Upper lobe of left lung (tissue), 4 donors: Measurements from ENCODE around the gene APOL3.

Experiments
- EP300 ChIP-seq, 4 donors: sonication (generic); formaldehyde crosslinking; IDR thresholded peaks; one replicate each; pipeline ENCODE4 v1.5.1; 2017; ENCODE audit warnings: antibody characterized with exemption in 4 of 4, control low read depth in 2 of 4
- POLR2A ChIP-seq, 4 donors: fragments of 450-650 bp; IDR thresholded peaks; one replicate each; pipeline ENCODE4 v1.5.1; 2016 to 2017; ENCODE audit warnings: antibody characterized with exemption in 4 of 4, mild to moderate bottlenecking in 2 of 4
- TF ChIP-seq, protein P1 (sequence below), 6 experiments: fragments of 450-650 bp in 4 of 6; fragments of 200-600 bp in 2 of 6; sonication (generic) in 2 of 6; IDR thresholded peaks; one replicate each; pipeline ENCODE4 v1.5.1; 2016 to 2019; ENCODE audit warnings: antibody characterized with exemption in 6 of 6

DNA sequence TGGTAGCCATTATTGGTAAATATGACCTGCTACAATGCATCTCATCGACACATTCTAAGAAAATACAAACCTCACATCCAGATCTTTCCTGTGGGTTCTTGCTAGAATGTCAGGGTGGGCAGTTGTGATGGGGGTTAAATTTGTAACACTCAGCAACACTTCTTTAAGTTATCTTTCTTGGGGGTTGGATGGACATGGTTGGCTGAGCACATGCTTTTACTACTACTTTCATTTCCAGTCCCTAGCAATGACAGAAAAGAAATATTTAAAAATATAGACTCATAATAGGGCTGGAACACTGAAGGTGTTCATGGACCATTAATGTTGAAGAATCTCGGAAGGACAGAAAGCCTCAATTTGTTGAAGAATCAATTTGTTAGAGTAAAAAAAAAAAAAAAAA, 57.6 kb downstream of the APOL3 start:
- TF ChIP-seq POLR2A (IDR thresholded peaks at IDR 0.05): no peak
- no peak for TF ChIP-seq EP300 (IDR thresholded peaks at IDR 0.05)
- TF ChIP-seq, protein P1, sequence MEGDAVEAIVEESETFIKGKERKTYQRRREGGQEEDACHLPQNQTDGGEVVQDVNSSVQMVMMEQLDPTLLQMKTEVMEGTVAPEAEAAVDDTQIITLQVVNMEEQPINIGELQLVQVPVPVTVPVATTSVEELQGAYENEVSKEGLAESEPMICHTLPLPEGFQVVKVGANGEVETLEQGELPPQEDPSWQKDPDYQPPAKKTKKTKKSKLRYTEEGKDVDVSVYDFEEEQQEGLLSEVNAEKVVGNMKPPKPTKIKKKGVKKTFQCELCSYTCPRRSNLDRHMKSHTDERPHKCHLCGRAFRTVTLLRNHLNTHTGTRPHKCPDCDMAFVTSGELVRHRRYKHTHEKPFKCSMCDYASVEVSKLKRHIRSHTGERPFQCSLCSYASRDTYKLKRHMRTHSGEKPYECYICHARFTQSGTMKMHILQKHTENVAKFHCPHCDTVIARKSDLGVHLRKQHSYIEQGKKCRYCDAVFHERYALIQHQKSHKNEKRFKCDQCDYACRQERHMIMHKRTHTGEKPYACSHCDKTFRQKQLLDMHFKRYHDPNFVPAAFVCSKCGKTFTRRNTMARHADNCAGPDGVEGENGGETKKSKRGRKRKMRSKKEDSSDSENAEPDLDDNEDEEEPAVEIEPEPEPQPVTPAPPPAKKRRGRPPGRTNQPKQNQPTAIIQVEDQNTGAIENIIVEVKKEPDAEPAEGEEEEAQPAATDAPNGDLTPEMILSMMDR (IDR thresholded peaks at IDR 0.05): no peak
